SK-N-SH (cell line): ENCODE results near the gene MUC5B. TPM values are rescaled to one million over a fixed set of nuclear protein-coding genes. Genes with fewer than 3 reads are reported as not detected.
A peak's percentile ranks its signal among the peaks of the same experiment; 100 is the strongest.

ENCODE experiments used
- CTCF ChIA-PET: fragments of 300-600, 350-600 bp; formaldehyde crosslinking; extraction: SDS; loops from one replicate; lab custom pipeline; 2021; lab: Yijun Ruan, JAX
- POLR2A ChIA-PET: fragments of 350-600 bp; sonication (Branson Sonifier 250); formaldehyde crosslinking; extraction: SDS; loops from one replicate; lab custom pipeline; 2020; ENCODE audit warnings: antibody characterized with exemption, inconsistent platforms; lab: Yijun Ruan, JAX
- DNase-seq: peaks from one replicate; pipeline ENCODE4 v3.0.0; 2012
- H2AFZ ChIP-seq: fragments of 200-600 bp; sonication (generic); 2 replicates; pipeline ENCODE4 v1.8.1; 2016; ENCODE audit warnings: antibody characterized with exemption, mild to moderate bottlenecking, low read depth
- H3F3A ChIP-seq: fragments of 200-600 bp; sonication (generic); replicated peaks from 2 replicates; pipeline ENCODE3; 2016; ENCODE audit warnings: antibody characterized with exemption, mild to moderate bottlenecking; ENCODE audit not compliant: insufficient read depth
- H3K27ac ChIP-seq, 2 experiments: fragments of 200-500 bp in 1 of 2; fragments of 200-600 bp in 1 of 2; sonication (Bioruptor generic) in 1 of 2; sonication (generic), shearing (Covaris generic) in 1 of 2; 2 replicates each; pipeline versions ENCODE4 v1.5.1 to v1.6.1; 2014 to 2016; ENCODE audit warnings: low read depth in 2 of 2, inconsistent platforms in 1 of 2, low read length in 1 of 2, mild to moderate bottlenecking in 1 of 2, mixed read lengths in 1 of 2
- H3K27me3 ChIP-seq: fragments of 200-600 bp; sonication (generic), shearing (Covaris generic); 2 replicates; pipeline ENCODE4 v1.6.1; 2016; ENCODE audit warnings: mixed run types; ENCODE audit not compliant: insufficient read depth
- H3K36me3 ChIP-seq, 2 experiments: fragments of 200-500 bp in 1 of 2; fragments of 200-600 bp in 1 of 2; sonication (Bioruptor generic) in 1 of 2; sonication (generic) in 1 of 2; replicated peaks in 1 of 2; 2 replicates each; pipeline versions ENCODE3 to v1.5.1; 2014 to 2016; ENCODE audit warnings: low read length in 1 of 2, mild to moderate bottlenecking in 1 of 2; ENCODE audit not compliant: insufficient read depth in 2 of 2, control insufficient read depth in 1 of 2
- H3K4me1 ChIP-seq, 2 experiments: fragments of 200-500 bp in 1 of 2; fragments of 200-600 bp in 1 of 2; sonication (Bioruptor generic) in 1 of 2; sonication (generic), shearing (Covaris generic) in 1 of 2; 2 replicates each; pipeline versions ENCODE4 v1.5.1 to v1.6.1; 2014 to 2016; ENCODE audit warnings: low read depth in 1 of 2, low read length in 1 of 2, mixed run types in 1 of 2; ENCODE audit not compliant: insufficient read depth in 2 of 2, control insufficient read depth in 1 of 2
- H3K4me2 ChIP-seq: fragments of 200-600 bp; sonication (generic), shearing (Covaris generic); 2 replicates; pipeline ENCODE4 v1.6.1; 2017; ENCODE audit warnings: mixed run types
- H3K4me3 ChIP-seq, 2 experiments: fragments of 200-500 bp in 1 of 2; fragments of 200-600 bp in 1 of 2; sonication (Bioruptor generic) in 1 of 2; sonication (generic), shearing (Covaris generic) in 1 of 2; 2 replicates each; pipeline versions ENCODE4 v1.5.1 to v1.8.1; 2014 to 2016; ENCODE audit warnings: low read depth in 2 of 2, inconsistent platforms in 1 of 2, low read length in 1 of 2, mild to moderate bottlenecking in 1 of 2, mixed read lengths in 1 of 2, moderate library complexity in 1 of 2
- H3K79me2 ChIP-seq: fragments of 200-600 bp; sonication (generic); 2 replicates; pipeline ENCODE4 v1.8.1; 2017; ENCODE audit warnings: mild to moderate bottlenecking; ENCODE audit not compliant: insufficient read depth
- H3K9ac ChIP-seq: fragments of 200-600 bp; sonication (generic); 2 replicates; pipeline ENCODE4 v1.6.1; 2017; ENCODE audit warnings: mixed run types
- H3K9me2 ChIP-seq: fragments of 200-600 bp; sonication (generic); 2 replicates; pipeline ENCODE4 v1.6.1; 2017; ENCODE audit warnings: mixed run types
- H3K9me3 ChIP-seq: fragments of 200-600 bp; sonication (generic); 2 replicates; pipeline ENCODE4 v1.6.1; 2017; ENCODE audit warnings: mixed run types, mild to moderate bottlenecking, moderate library complexity
- H4K20me1 ChIP-seq: fragments of 200-600 bp; sonication (generic); 2 replicates; pipeline ENCODE4 v1.6.1; 2017; ENCODE audit warnings: mild to moderate bottlenecking, mixed run types; ENCODE audit not compliant: insufficient read depth
- CTCF ChIP-seq: fragments of 200-600 bp; sonication (generic); IDR thresholded peaks from 2 replicates; pipeline ENCODE4 v1.6.1; 2017; ENCODE audit warnings: antibody characterized with exemption, mild to moderate bottlenecking, moderate library complexity
- FOSL2 ChIP-seq: IDR thresholded peaks from 2 replicates; pipeline ENCODE4 v1.4.0; 2012; ENCODE audit warnings: low read depth, mild to moderate bottlenecking, moderate library complexity, borderline replicate concordance
- FOXM1 ChIP-seq: IDR thresholded peaks from 2 replicates; pipeline ENCODE4 v1.4.0; 2012; ENCODE audit warnings: low read depth, mild to moderate bottlenecking
- GABPA ChIP-seq: IDR thresholded peaks from 2 replicates; pipeline ENCODE4 v1.4.0; 2012; ENCODE audit warnings: low read depth, mild to moderate bottlenecking
- IRF3 ChIP-seq: fragments of 150-350 bp; IDR thresholded peaks from 2 replicates; pipeline ENCODE4 v1.6.1; 2016; ENCODE audit warnings: mild to moderate bottlenecking, low read depth, low read length
- JUND ChIP-seq: IDR thresholded peaks from 2 replicates; pipeline ENCODE4 v1.4.0; 2012
- MAX ChIP-seq: IDR thresholded peaks from 2 replicates; pipeline ENCODE4 v1.4.0; 2012; ENCODE audit warnings: low read depth
- NFIC ChIP-seq: IDR thresholded peaks from 2 replicates; pipeline ENCODE4 v1.4.0; 2012; ENCODE audit warnings: borderline replicate concordance
- NRF1 ChIP-seq: IDR thresholded peaks from 2 replicates; pipeline ENCODE4 v1.6.1; 2012; ENCODE audit warnings: low read depth, mild to moderate bottlenecking, low read length
- PBX3 ChIP-seq: IDR thresholded peaks from 2 replicates; pipeline ENCODE4; 2012
- POLR2AphosphoS5 ChIP-seq: IDR thresholded peaks from 2 replicates; pipeline ENCODE4 v1.6.1; 2012; ENCODE audit warnings: low read depth, low read length
- RAD21 ChIP-seq: IDR thresholded peaks from 2 replicates; pipeline ENCODE4 v1.6.1; 2012; ENCODE audit warnings: mild to moderate bottlenecking, low read length
- RCOR1 ChIP-seq: fragments of 150-350 bp; IDR thresholded peaks from 2 replicates; pipeline ENCODE4 v1.6.1; 2017; ENCODE audit warnings: antibody characterized with exemption, low read length
- RFX5 ChIP-seq: IDR thresholded peaks from 2 replicates; pipeline ENCODE4 v1.6.1; 2012; ENCODE audit warnings: mild to moderate bottlenecking, improper control_type of control experiment, low read length
- RXRA ChIP-seq: IDR thresholded peaks from 2 replicates; pipeline ENCODE4 v1.4.0; 2012; ENCODE audit warnings: low read depth, mild to moderate bottlenecking, borderline replicate concordance
- SIN3A ChIP-seq: IDR thresholded peaks from 2 replicates; pipeline ENCODE4 v1.6.1; 2012; ENCODE audit warnings: low read depth, mild to moderate bottlenecking, low read length, moderate library complexity, borderline replicate concordance
- SMC3 ChIP-seq: IDR thresholded peaks from 2 replicates; pipeline ENCODE4 v1.6.1; 2012; ENCODE audit warnings: low read depth, low read length, improper control_type of control experiment
- TCF12 ChIP-seq: IDR thresholded peaks from 2 replicates; pipeline ENCODE4 v1.4.0; 2012
- TEAD4 ChIP-seq: IDR thresholded peaks from 2 replicates; pipeline ENCODE4 v1.4.0; 2012; ENCODE audit warnings: mild to moderate bottlenecking, borderline replicate concordance; ENCODE audit not compliant: insufficient read depth
- USF2 ChIP-seq: fragments of 150-350 bp; IDR thresholded peaks from 2 replicates; pipeline ENCODE4 v1.6.1; 2017; ENCODE audit warnings: antibody characterized with exemption, low read length, low read depth, borderline replicate concordance
- YY1 ChIP-seq: IDR thresholded peaks from 2 replicates; pipeline ENCODE4 v1.4.0; 2012; ENCODE audit warnings: low read depth, mild to moderate bottlenecking
- ZBTB33 ChIP-seq: IDR thresholded peaks from 2 replicates; pipeline ENCODE4 v1.4.0; 2012; ENCODE audit warnings: low read depth, borderline replicate concordance
- WGBS: methylation state at CpG from one replicate; pipeline ENCODE4 v1.1.6; 2017; ENCODE audit warnings: low lambda C conversion rate; 5-methylcytosine and 5-hydroxymethylcytosine counted together
- polyA plus RNA-seq, 3 experiments: library from polyadenylated mRNA; depleted of rRNA; stranded (reverse); fragments of >200 nt; gene quantifications; 2 replicates each; pipeline ENCODE4 v1.2.3, GENCODE V29; 2012

Gene MUC5B
- polyA plus RNA-seq, 1 of the 3 experiments (the other 2 are of a cell fraction), result not detected

DNA sequence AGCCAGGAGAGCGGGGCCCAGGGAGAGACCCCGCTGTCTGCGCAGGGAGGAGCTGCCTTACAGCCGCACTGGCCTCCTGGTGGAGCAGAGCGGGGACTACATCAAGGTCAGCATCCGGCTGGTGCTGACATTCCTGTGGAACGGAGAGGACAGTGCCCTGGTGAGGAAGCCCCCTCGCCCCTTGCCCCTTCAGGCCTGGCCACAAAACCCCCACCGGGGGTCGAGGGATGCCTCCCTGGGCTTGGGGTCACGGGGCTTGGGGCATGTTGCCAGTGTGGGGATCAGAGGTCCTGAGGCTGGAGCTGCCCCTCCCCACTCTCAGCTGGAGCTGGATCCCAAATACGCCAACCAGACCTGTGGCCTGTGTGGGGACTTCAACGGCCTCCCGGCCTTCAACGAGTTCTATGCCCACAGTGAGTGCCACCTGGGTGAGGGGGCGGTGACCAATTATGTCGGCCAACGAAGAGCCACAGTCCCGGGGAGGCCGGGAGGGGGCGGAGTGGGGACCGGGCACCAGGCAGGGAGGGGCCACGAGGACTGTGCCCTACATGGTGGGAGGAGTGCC, 4.2 kb downstream of the MUC5B start:
- H3K27me3 ChIP-seq, result no peaks in the 10 kb centered on the region
- ChIA-PET POLR2A (no interaction called here), CTCF (interaction anchor here (1.1 to 2.1 kb wide), 3 partner anchors 27 to 289 kb away, joined by 3 to 7 read pairs (median 5); no protein-coding TSS in a partner anchor)
- H3K4me3 ChIP-seq, result no peak overlapping the region
- H3K4me2 ChIP-seq, result no peak overlapping the region
- H3K36me3 ChIP-seq, result no peaks in the 10 kb centered on the region
- TF ChIP-seq RXRA (no peak), GABPA (no peak), FOXM1 (no peak), NFIC (no peak), USF2 (no peak), RFX5 (no peak), SIN3A (no peak), IRF3 (no peak), RAD21 (no peak), FOSL2 (no peak)
- H3K9me3 ChIP-seq, result no peaks in the 10 kb centered on the region
- no peaks in the 10 kb centered on the region for H4K20me1 ChIP-seq
- H3F3A ChIP-seq, result no peaks in the 10 kb centered on the region
- no peak overlapping the region for H3K27ac ChIP-seq
- no peak overlapping the region for H3K9ac ChIP-seq
- WGBS, result no CpG with 5 or more reads among the region's 23 CpGs
- no peaks in the 10 kb centered on the region for H3K9me2 ChIP-seq
- no peaks in the 10 kb centered on the region for H3K79me2 ChIP-seq
- peaks cover 0 to 2% of the 10 kb centered on the region in 2 experiments; a peak in 1 of 4 replicates for H3K4me1 ChIP-seq
- no peak overlapping the region for H2AFZ ChIP-seq
- peak; percentile 77 for DNase-seq

DNA sequence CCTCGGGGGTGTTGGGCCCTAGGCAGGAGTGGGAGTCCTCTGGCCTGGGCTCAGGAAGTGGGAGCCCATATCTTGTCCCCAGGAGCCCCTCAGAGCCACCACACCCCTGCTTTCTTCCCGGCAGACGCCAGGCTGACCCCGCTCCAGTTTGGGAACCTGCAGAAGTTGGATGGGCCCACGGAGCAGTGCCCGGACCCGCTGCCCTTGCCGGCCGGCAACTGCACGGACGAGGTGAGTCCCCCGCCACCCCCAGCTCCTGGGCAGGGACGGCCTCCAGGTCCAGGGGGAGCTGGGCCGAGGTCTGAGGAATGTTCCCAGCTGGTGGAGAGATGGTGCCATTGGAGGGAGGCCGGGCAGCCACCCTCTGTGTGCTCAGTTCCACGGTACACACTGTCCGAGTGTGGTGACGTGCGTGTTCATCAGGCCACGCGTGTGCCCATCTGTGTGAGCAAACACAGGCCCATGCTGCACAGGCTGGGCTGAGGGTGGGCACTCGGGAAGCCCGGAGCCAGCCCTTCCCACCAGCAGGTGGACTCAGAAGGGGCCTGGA, 4.8 kb downstream of the MUC5B start:
- peak; percentile 33 for DNase-seq
- Histone ChIP-seq H3K9ac (no peak overlapping the region), H3K4me3 (no peak overlapping the region), H3K4me2 (no peak overlapping the region), H4K20me1 (no peaks in the 10 kb centered on the region), H2AFZ (no peak overlapping the region), H3F3A (no peaks in the 10 kb centered on the region), H3K27ac (no peak overlapping the region), H3K4me1 (peaks cover 0 to 2% of the 10 kb centered on the region in 2 experiments; a peak in 1 of 4 replicates), H3K9me2 (no peaks in the 10 kb centered on the region), H3K36me3 (no peaks in the 10 kb centered on the region), H3K27me3 (no peaks in the 10 kb centered on the region), H3K79me2 (no peaks in the 10 kb centered on the region), H3K9me3 (no peaks in the 10 kb centered on the region)
- POLR2A ChIA-PET, result no interaction called here
- WGBS, result 87% methylated on average over 5 of the region's 23 CpGs
- CTCF ChIA-PET, result interaction anchor here (2.1 kb wide), 1 partner anchor 288 kb away, joined by 7 read pairs; no protein-coding TSS in a partner anchor
- TF ChIP-seq NRF1, result no peak
- TF ChIP-seq CTCF, result no peak
- TF ChIP-seq SMC3, result no peak
- TF ChIP-seq POLR2AphosphoS5, result no peak
- no peak for TF ChIP-seq FOSL2
- no peak for TF ChIP-seq RCOR1
- TF ChIP-seq PBX3, result no peak
- TF ChIP-seq YY1, result no peak
- TF ChIP-seq MAX, result no peak
- TF ChIP-seq TEAD4, result no peak
- TF ChIP-seq TCF12, result no peak
- TF ChIP-seq ZBTB33, result no peak
- no peak for TF ChIP-seq JUND
